ENCODE results near the gene TXNDC5. TPM values are rescaled to one million over a fixed set of nuclear protein-coding genes. Genes with fewer than 3 reads are reported as not detected.

The TXNDC5 gene
- polyA plus RNA-seq, 2 of the 4 experiments (the other 2 are of a cell fraction), result 115 to 134 TPM

GRCh38 chr6:7959453-7959852 is 48.9 kb upstream of the TXNDC5 start:
- TF ChIP-seq HOXA7 (CRISPR knock-in tag; IDR thresholded peaks at IDR 0.05) (no peak), PHF8 (IDR thresholded peaks at IDR 0.05; ENCODE audit: borderline replicate concordance, low read depth) (no peak), EHF (CRISPR knock-in tag; IDR thresholded peaks at IDR 0.05) (no peak), ZSCAN20 (CRISPR knock-in tag; IDR thresholded peaks at IDR 0.05) (no peak), KDM5A (IDR thresholded peaks at IDR 0.05) (no peak), MYC (IDR thresholded peaks at IDR 0.05; ENCODE audit: borderline replicate concordance, low read length) (no peak), POLR2AphosphoS2 (conservative IDR thresholded peaks at IDR 0.05; ENCODE audit: low read length) (no peak), RARB (CRISPR knock-in tag; IDR thresholded peaks at IDR 0.05) (no peak), MAZ (IDR thresholded peaks at IDR 0.05; ENCODE audit: borderline replicate concordance, low read depth, low read length) (no peak), MAFK (IDR thresholded peaks at IDR 0.05; ENCODE audit: partially characterized antibody) (no peak), BHLHE40 (IDR thresholded peaks at IDR 0.05; ENCODE audit: low read depth, low read length) (no peak)
- TF ChIP-seq, protein P1, sequence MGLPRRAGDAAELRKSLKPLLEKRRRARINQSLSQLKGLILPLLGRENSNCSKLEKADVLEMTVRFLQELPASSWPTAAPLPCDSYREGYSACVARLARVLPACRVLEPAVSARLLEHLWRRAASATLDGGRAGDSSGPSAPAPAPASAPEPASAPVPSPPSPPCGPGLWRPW (IDR thresholded peaks at IDR 0.05), result no peak
- TF ChIP-seq, protein P2, sequence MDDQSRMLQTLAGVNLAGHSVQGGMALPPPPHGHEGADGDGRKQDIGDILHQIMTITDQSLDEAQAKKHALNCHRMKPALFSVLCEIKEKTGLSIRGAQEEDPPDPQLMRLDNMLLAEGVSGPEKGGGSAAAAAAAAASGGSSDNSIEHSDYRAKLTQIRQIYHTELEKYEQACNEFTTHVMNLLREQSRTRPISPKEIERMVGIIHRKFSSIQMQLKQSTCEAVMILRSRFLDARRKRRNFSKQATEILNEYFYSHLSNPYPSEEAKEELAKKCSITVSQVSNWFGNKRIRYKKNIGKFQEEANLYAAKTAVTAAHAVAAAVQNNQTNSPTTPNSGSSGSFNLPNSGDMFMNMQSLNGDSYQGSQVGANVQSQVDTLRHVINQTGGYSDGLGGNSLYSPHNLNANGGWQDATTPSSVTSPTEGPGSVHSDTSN (IDR thresholded peaks at IDR 0.05), result no peak
- Histone ChIP-seq H3K9me3 (no peaks in the 10 kb centered on the region), H3K27ac (no peak overlapping the region), H3K4me2 (no peak overlapping the region), H3K4me3 (no peak overlapping the region), H3K4me1 (no peaks in the 10 kb centered on the region)
- POLR2A ChIA-PET, result no interaction called here
- DNase-seq (ENCODE audit: low read depth in 1 of 2, low spot score in 1 of 2), result no peak
- no peak for ATAC-seq
- CTCF ChIA-PET, result interaction anchor here (1.1 kb wide), 1 partner anchor 46 kb away, joined by 3 read pairs; no protein-coding TSS in a partner anchor
- no peak for FAIRE-seq
- 46% methylated on average over 4 of the region's 4 CpGs for WGBS (ENCODE audit: missing lambda C conversion rate)

GRCh38 chr6:7958464-7958863 is 47.9 kb upstream of the TXNDC5 start:
- POLR2A ChIA-PET, result no interaction called here
- no peak for FAIRE-seq
- Histone ChIP-seq H3K4me2 (no peak overlapping the region), H3K4me3 (no peak overlapping the region), H3K9me3 (no peaks in the 10 kb centered on the region), H3K4me1 (no peaks in the 10 kb centered on the region), H3K27ac (no peak overlapping the region)
- CTCF ChIA-PET, result no interaction called here
- no peak for DNase-seq (ENCODE audit: low read depth in 1 of 2, low spot score in 1 of 2)
- WGBS (ENCODE audit: missing lambda C conversion rate), result 79% methylated on average over 1 of the region's 1 CpG
- ATAC-seq, result no peak
- no peak for TF ChIP-seq ZNF302 (CRISPR knock-in tag; IDR thresholded peaks at IDR 0.05)
- TF ChIP-seq HOXB5 (CRISPR knock-in tag; IDR thresholded peaks at IDR 0.05), result no peak
- TF ChIP-seq RFX5 (IDR thresholded peaks at IDR 0.05), result no peak
- TF ChIP-seq JUN (IDR thresholded peaks at IDR 0.05), result no peak
- no peak for TF ChIP-seq KDM1A (IDR thresholded peaks at IDR 0.05; ENCODE audit: low read depth)
- TF ChIP-seq, protein P3, sequence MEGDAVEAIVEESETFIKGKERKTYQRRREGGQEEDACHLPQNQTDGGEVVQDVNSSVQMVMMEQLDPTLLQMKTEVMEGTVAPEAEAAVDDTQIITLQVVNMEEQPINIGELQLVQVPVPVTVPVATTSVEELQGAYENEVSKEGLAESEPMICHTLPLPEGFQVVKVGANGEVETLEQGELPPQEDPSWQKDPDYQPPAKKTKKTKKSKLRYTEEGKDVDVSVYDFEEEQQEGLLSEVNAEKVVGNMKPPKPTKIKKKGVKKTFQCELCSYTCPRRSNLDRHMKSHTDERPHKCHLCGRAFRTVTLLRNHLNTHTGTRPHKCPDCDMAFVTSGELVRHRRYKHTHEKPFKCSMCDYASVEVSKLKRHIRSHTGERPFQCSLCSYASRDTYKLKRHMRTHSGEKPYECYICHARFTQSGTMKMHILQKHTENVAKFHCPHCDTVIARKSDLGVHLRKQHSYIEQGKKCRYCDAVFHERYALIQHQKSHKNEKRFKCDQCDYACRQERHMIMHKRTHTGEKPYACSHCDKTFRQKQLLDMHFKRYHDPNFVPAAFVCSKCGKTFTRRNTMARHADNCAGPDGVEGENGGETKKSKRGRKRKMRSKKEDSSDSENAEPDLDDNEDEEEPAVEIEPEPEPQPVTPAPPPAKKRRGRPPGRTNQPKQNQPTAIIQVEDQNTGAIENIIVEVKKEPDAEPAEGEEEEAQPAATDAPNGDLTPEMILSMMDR (IDR thresholded peaks at IDR 0.05), result no peak
- TF ChIP-seq RARB (CRISPR knock-in tag; IDR thresholded peaks at IDR 0.05), result no peak
- no peak for TF ChIP-seq EHF (CRISPR knock-in tag; IDR thresholded peaks at IDR 0.05)
- no peak for TF ChIP-seq HEYL (CRISPR knock-in tag; IDR thresholded peaks at IDR 0.05)

DNA sequence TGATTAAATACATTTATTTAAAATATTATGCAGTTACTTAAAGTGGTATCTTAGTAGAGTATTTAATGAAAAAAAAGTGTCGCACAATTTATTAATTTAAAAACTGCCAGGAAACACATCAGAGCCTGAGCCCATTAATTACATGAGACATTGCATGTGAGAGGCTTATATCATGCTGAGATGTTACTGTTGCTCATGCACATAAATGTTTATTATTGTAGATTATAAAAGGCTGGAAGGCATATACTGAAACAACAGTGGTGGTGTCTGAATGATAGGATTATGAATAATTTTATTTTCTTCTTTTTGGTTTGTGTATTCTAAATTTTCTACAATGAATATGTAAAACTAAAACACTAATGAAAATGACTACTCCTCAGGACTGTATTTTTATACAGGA is 45.7 kb upstream of the TXNDC5 start:
- Histone ChIP-seq H3K4me1 (no peaks in the 10 kb centered on the region), H3K27ac (no peak overlapping the region), H3K4me2 (no peak overlapping the region), H3K4me3 (no peak overlapping the region), H3K9me3 (no peaks in the 10 kb centered on the region)
- ChIA-PET POLR2A (no interaction called here), CTCF (no interaction called here)
- DNase-seq (ENCODE audit: low read depth in 1 of 2, low spot score in 1 of 2), result no peak
- ATAC-seq, result no peak
- no peak for FAIRE-seq
- WGBS (ENCODE audit: missing lambda C conversion rate), result 91% methylated on average over 1 of the region's 1 CpG
- no peak for TF ChIP-seq NR3C1 (IDR thresholded peaks at IDR 0.05)
- TF ChIP-seq JUNB (IDR thresholded peaks at IDR 0.05), result no peak
- TF ChIP-seq EHMT2 (IDR thresholded peaks at IDR 0.05; ENCODE audit: low read depth), result no peak
- no peak for TF ChIP-seq GATA3 (IDR thresholded peaks at IDR 0.05; ENCODE audit: borderline replicate concordance)
- no peak for TF ChIP-seq NPAS2 (CRISPR knock-in tag; IDR thresholded peaks at IDR 0.05; ENCODE audit: borderline replicate concordance)
- TF ChIP-seq MAFK (IDR thresholded peaks at IDR 0.05; ENCODE audit: partially characterized antibody), result no peak
- TF ChIP-seq PHF8 (IDR thresholded peaks at IDR 0.05; ENCODE audit: borderline replicate concordance, low read depth), result no peak
- TF ChIP-seq, protein P4, sequence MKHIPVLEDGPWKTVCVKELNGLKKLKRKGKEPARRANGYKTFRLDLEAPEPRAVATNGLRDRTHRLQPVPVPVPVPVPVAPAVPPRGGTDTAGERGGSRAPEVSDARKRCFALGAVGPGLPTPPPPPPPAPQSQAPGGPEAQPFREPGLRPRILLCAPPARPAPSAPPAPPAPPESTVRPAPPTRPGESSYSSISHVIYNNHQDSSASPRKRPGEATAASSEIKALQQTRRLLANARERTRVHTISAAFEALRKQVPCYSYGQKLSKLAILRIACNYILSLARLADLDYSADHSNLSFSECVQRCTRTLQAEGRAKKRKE (CRISPR knock-in tag; IDR thresholded peaks at IDR 0.05; ENCODE audit: low read depth), result no peak
- TF ChIP-seq EP300 (IDR thresholded peaks at IDR 0.05), result no peak
- TF ChIP-seq, protein P3 (IDR thresholded peaks at IDR 0.05), result no peak
- TF ChIP-seq HOXA7 (CRISPR knock-in tag; IDR thresholded peaks at IDR 0.05), result no peak
- TF ChIP-seq SREBF2 (IDR thresholded peaks at IDR 0.05), result no peak

Measured in A549 (cell line).